ENCODE measurements around the gene FAM217B.
A peak's percentile ranks its signal among the peaks of the same experiment; 100 is the strongest.

FAM217B gene

GRCh38 chr20:59940129-59940955 is at the start of gene FAM217B, which contains the start of gene PPP1R3D:
Gene FAM217B, plus strand, starts transcription at chr20:59940389. Its CDS starts 3,555 bp downstream, at chr20:59943944.
Gene PPP1R3D, minus strand, starts transcription at chr20:59940305. Its CDS starts 374 bp downstream, at chr20:59939931.
- DNase-seq (ENCODE audit: low read depth), result peak; percentile 92

GRCh38 chr20:59891581-59891980 is 48.6 kb upstream of the FAM217B start:
- no peak for DNase-seq (ENCODE audit: low read depth)

GRCh38 chr20:59895908-59896307 is 44.3 kb upstream of the FAM217B start:
- no peak for DNase-seq (ENCODE audit: low read depth)

GRCh38 chr20:59902470-59902869 is 37.7 kb upstream of the FAM217B start:
- DNase-seq (ENCODE audit: low read depth), result no peak

GRCh38 chr20:59903621-59904020 is 36.6 kb upstream of the FAM217B start:
- no peak for DNase-seq (ENCODE audit: low read depth)

- DNase-seq (ENCODE audit: low read depth), result no peak
These were observed 31.3 kb upstream of the FAM217B start for GRCh38 chr20:59908855-59909254.

- no peak for DNase-seq (ENCODE audit: low read depth)
These were observed 29.1 kb upstream of the FAM217B start for GRCh38 chr20:59911041-59911440.

- no peak for DNase-seq (ENCODE audit: low read depth)
These were observed 27.6 kb upstream of the FAM217B start for GRCh38 chr20:59912609-59913008.

- DNase-seq (ENCODE audit: low read depth), result no peak
These were observed 19.2 kb upstream of the FAM217B start for GRCh38 chr20:59920944-59921343.

- DNase-seq (ENCODE audit: low read depth), result no peak
These were observed 16.7 kb upstream of the FAM217B start for GRCh38 chr20:59923514-59923913.

- no peak for DNase-seq (ENCODE audit: low read depth)
These were observed 14.8 kb upstream of the FAM217B start for GRCh38 chr20:59925359-59925758.

- DNase-seq (ENCODE audit: low read depth), result no peak
These were observed 14.3 kb upstream of the FAM217B start for GRCh38 chr20:59925899-59926298.

- no peak for DNase-seq (ENCODE audit: low read depth)
These were observed 8.5 kb upstream of the FAM217B start for GRCh38 chr20:59931511-59932312.

- no peak for DNase-seq (ENCODE audit: low read depth)
These were observed 7.4 kb upstream of the FAM217B start for GRCh38 chr20:59932616-59933295.

- DNase-seq (ENCODE audit: low read depth), result no peak
These were observed 6.8 kb upstream of the FAM217B start, which contains the start of gene SYCP2 for GRCh38 chr20:59933296-59933848. Gene SYCP2, minus strand, starts transcription at chr20:59933637. Its CDS starts 11,224 bp downstream, at chr20:59922413.

- peak; percentile 52 for DNase-seq (ENCODE audit: low read depth)
These were observed 6.2 kb upstream of the FAM217B start for GRCh38 chr20:59933849-59934585.

GRCh38 chr20:59935457-59936185 is 4.6 kb upstream of the FAM217B start:
- no peak for DNase-seq (ENCODE audit: low read depth)

GRCh38 chr20:59936409-59936808 is 3.8 kb upstream of the FAM217B start:
- no peak for DNase-seq (ENCODE audit: low read depth)

GRCh38 chr20:59937150-59937549 is 3.0 kb upstream of the FAM217B start:
- no peak for DNase-seq (ENCODE audit: low read depth)

GRCh38 chr20:59938221-59938620 is 2.0 kb upstream of the FAM217B start:
- no peak for DNase-seq (ENCODE audit: low read depth)

- DNase-seq (ENCODE audit: low read depth), result no peak
These were observed 1.5 kb upstream of the FAM217B start for GRCh38 chr20:59938696-59939051.

All from GM04504 (cell line).